GM12878 (cell line): ENCODE results near the gene USP12. TPM values are rescaled to one million over a fixed set of nuclear protein-coding genes. Genes with fewer than 3 reads are reported as not detected.
A peak's percentile ranks its signal among the peaks of the same experiment; 100 is the strongest.

ENCODE experiments used
- CBFB ChIP-seq: IDR thresholded peaks from 2 replicates; pipeline ENCODE4 v1.6.1; 2016; ENCODE audit warnings: antibody characterized with exemption, low read depth
- CUX1 ChIP-seq: IDR thresholded peaks from 2 replicates; pipeline ENCODE4 v1.6.1; 2012; ENCODE audit warnings: improper control_type of control experiment, low read depth, low read length; ENCODE audit not compliant: insufficient replicate concordance
- EED ChIP-seq: sonication (generic); IDR thresholded peaks from 2 replicates; pipeline ENCODE4 v1.6.1; 2016; ENCODE audit warnings: antibody characterized with exemption, low read depth
- GABPA ChIP-seq: IDR thresholded peaks from 2 replicates; pipeline ENCODE4 v1.6.1; 2014; ENCODE audit warnings: antibody characterized with exemption, low read depth, mild to moderate bottlenecking, inconsistent platforms
- HCFC1 ChIP-seq: fragments of 150-350 bp; IDR thresholded peaks from 2 replicates; pipeline ENCODE4 v1.6.1; 2014; ENCODE audit warnings: low read length
- IRF5 ChIP-seq: fragments of 450-650 bp; IDR thresholded peaks from 2 replicates; pipeline ENCODE4 v1.6.1; 2017; ENCODE audit warnings: borderline replicate concordance
- KAT2A ChIP-seq: conservative IDR thresholded peaks from 2 replicates; pipeline ENCODE4 v1.6.1; 2011; ENCODE audit warnings: low read depth, low read length; ENCODE audit not compliant: control insufficient read depth
- MYC ChIP-seq: IDR thresholded peaks from 2 replicates; pipeline ENCODE4 v1.6.1; 2011; ENCODE audit warnings: mild to moderate bottlenecking, low read length, moderate library complexity, inconsistent platforms; ENCODE audit not compliant: insufficient read depth, insufficient replicate concordance, insufficient read length, severe bottlenecking
- SIX5 ChIP-seq: IDR thresholded peaks from 2 replicates; pipeline ENCODE4 v1.6.1; 2011; ENCODE audit warnings: mild to moderate bottlenecking, low read depth, low read length, moderate library complexity; ENCODE audit not compliant: severe bottlenecking
- YY1 ChIP-seq: IDR thresholded peaks from 2 replicates; pipeline ENCODE4 v1.6.1; 2011; ENCODE audit warnings: low read depth, mild to moderate bottlenecking, low read length
- polyA plus RNA-seq, 11 experiments: library from polyadenylated mRNA; depleted of rRNA in 4 of 11; unstranded in 6 of 11; stranded (reverse) in 5 of 11; fragments of >200 nt; fragmentation: Nextera tagmentation in 4 of 11; fragmentation: Illumina TruSeq in 1 of 11; extraction: Ambion mirVana in 4 of 11; extraction: Trizol in 1 of 11; gene quantifications; 1 replicate in 1 of 11; 2 replicates in 10 of 11; pipeline versions ENCODE4 v1.2.1 to v1.2.3, GENCODE V29; 2011 to 2016; ENCODE audit warnings: inconsistent platforms in 2 of 11, missing spikeins in 2 of 11, low read depth in 1 of 11
- total RNA-seq, 4 experiments: library from RNA; depleted of rRNA in 3 of 4; stranded (reverse); fragments of >200 nt in 3 of 4; fragmentation: Illumina TruSeq in 1 of 4; extraction: Trizol in 1 of 4; gene quantifications; 2 replicates each; pipeline versions ENCODE4 v1.2.1 to v1.2.3, GENCODE V29; 2013 to 2021
- TF ChIP-seq, protein P1 (sequence below): fragments of 450-650 bp; IDR thresholded peaks from 2 replicates; pipeline ENCODE4 v1.6.1; 2016; ENCODE audit warnings: mild to moderate bottlenecking, moderate library complexity, borderline replicate concordance
- TF ChIP-seq, protein P2 (sequence below): IDR thresholded peaks from 2 replicates; pipeline ENCODE4 v1.6.1; 2012; ENCODE audit warnings: low read depth, low read length, improper control_type of control experiment

Gene USP12
- total and polyA plus RNA-seq, 10 of the 15 experiments (the other 5 are each of a cell fraction or from before 2014, with no cell fraction given), result 3.5 to 32.2 (median 24.6) TPM

GRCh38 chr13:27147530-27148170, 24.0 kb downstream of the USP12 start (continued):
- TF ChIP-seq, protein P1, sequence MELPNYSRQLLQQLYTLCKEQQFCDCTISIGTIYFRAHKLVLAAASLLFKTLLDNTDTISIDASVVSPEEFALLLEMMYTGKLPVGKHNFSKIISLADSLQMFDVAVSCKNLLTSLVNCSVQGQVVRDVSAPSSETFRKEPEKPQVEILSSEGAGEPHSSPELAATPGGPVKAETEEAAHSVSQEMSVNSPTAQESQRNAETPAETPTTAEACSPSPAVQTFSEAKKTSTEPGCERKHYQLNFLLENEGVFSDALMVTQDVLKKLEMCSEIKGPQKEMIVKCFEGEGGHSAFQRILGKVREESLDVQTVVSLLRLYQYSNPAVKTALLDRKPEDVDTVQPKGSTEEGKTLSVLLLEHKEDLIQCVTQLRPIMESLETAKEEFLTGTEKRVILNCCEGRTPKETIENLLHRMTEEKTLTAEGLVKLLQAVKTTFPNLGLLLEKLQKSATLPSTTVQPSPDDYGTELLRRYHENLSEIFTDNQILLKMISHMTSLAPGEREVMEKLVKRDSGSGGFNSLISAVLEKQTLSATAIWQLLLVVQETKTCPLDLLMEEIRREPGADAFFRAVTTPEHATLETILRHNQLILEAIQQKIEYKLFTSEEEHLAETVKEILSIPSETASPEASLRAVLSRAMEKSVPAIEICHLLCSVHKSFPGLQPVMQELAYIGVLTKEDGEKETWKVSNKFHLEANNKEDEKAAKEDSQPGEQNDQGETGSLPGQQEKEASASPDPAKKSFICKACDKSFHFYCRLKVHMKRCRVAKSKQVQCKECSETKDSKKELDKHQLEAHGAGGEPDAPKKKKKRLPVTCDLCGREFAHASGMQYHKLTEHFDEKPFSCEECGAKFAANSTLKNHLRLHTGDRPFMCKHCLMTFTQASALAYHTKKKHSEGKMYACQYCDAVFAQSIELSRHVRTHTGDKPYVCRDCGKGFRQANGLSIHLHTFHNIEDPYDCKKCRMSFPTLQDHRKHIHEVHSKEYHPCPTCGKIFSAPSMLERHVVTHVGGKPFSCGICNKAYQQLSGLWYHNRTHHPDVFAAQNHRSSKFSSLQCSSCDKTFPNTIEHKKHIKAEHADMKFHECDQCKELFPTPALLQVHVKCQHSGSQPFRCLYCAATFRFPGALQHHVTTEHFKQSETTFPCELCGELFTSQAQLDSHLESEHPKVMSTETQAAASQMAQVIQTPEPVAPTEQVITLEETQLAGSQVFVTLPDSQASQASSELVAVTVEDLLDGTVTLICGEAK, result no peak
- TF ChIP-seq IRF5 (no peak), CUX1 (no peak), YY1 (0 out of 2 replicates have a peak, but pooled peaks have one; percentile 17), MYC (no peak), CBFB (no peak; the same call in 1 of the 2 replicates), EED (peak; percentile 66), SIX5 (no peak), GABPA (0 out of 2 replicates have a peak, but pooled peaks have one; percentile 15), HCFC1 (no peak), KAT2A (no peak)
- TF ChIP-seq, protein P2, sequence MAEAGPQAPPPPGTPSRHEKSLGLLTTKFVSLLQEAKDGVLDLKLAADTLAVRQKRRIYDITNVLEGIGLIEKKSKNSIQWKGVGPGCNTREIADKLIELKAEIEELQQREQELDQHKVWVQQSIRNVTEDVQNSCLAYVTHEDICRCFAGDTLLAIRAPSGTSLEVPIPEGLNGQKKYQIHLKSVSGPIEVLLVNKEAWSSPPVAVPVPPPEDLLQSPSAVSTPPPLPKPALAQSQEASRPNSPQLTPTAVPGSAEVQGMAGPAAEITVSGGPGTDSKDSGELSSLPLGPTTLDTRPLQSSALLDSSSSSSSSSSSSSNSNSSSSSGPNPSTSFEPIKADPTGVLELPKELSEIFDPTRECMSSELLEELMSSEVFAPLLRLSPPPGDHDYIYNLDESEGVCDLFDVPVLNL, result no peak
